ENCODE results near the gene ANKS1A.

DNA sequence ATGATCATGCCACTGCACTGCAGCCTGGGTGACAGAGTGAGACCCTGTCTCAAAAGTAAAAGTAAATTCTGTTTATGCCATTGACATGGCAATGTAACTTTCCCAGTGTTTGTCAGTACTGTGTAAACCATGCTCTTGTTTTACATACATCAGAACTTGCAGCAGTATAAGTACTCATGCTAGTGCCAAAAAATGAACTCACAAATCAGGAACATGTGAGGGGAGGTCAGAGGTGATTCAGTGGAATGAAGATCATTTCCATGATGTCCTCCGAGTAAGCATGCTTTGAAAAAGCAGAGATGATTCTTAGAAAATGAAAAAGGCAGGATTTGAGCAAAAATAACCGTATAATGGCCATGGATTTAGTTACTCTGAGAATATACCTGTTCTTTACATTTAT lies 81.9 kb downstream of the ANKS1A start:
- TF ChIP-seq, protein P1, sequence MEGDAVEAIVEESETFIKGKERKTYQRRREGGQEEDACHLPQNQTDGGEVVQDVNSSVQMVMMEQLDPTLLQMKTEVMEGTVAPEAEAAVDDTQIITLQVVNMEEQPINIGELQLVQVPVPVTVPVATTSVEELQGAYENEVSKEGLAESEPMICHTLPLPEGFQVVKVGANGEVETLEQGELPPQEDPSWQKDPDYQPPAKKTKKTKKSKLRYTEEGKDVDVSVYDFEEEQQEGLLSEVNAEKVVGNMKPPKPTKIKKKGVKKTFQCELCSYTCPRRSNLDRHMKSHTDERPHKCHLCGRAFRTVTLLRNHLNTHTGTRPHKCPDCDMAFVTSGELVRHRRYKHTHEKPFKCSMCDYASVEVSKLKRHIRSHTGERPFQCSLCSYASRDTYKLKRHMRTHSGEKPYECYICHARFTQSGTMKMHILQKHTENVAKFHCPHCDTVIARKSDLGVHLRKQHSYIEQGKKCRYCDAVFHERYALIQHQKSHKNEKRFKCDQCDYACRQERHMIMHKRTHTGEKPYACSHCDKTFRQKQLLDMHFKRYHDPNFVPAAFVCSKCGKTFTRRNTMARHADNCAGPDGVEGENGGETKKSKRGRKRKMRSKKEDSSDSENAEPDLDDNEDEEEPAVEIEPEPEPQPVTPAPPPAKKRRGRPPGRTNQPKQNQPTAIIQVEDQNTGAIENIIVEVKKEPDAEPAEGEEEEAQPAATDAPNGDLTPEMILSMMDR (IDR thresholded peaks at IDR 0.05): no peak
- TF ChIP-seq POLR2A (IDR thresholded peaks at IDR 0.05): no peak
